HG02852 (cell line): ENCODE results near the gene EDN2.

Source experiments
- ATAC-seq: cut with Tn5 transposase; IDR thresholded peaks from one replicate; pipeline ENCODE4 v1.9.1; 2021; ENCODE audit warnings: mild to moderate bottlenecking, moderate library complexity; ENCODE audit not compliant: unreplicated experiment

EDN2 gene

GRCh38 chr1:41486053-41486370, 1.5 kb upstream of the EDN2 start:
- no peak for ATAC-seq

GRCh38 chr1:41485605-41486004, 1.1 kb upstream of the EDN2 start:
- ATAC-seq: no peak

- no peak for ATAC-seq
These were observed 502 bp downstream of the EDN2 start for GRCh38 chr1:41483960-41484401.

GRCh38 chr1:41483001-41483850, 1.3 kb downstream of the EDN2 start:
- no peak for ATAC-seq

- no peak for ATAC-seq
These were observed 2.3 kb downstream of the EDN2 start for GRCh38 chr1:41482001-41482765.

- ATAC-seq: no peak
These were observed 3.2 kb downstream of the EDN2 start for GRCh38 chr1:41481109-41481775.

- ATAC-seq: no peak
These were observed 4.0 kb downstream of the EDN2 start for GRCh38 chr1:41480204-41481108.

GRCh38 chr1:41479808-41480160, 4.7 kb downstream of the EDN2 start:
- no peak for ATAC-seq

- ATAC-seq: no peak
These were observed 5.3 kb downstream of the EDN2 start for GRCh38 chr1:41479000-41479807.

- ATAC-seq: no peak
These were observed 6.2 kb downstream of the EDN2 start for GRCh38 chr1:41478118-41478748.

- ATAC-seq: no peak
These were observed 7.6 kb downstream of the EDN2 start for GRCh38 chr1:41476807-41477361.

GRCh38 chr1:41475859-41476567, 8.5 kb downstream of the EDN2 start:
- no peak for ATAC-seq

GRCh38 chr1:41475346-41475745, 9.1 kb downstream of the EDN2 start:
- no peak for ATAC-seq

- no peak for ATAC-seq
These were observed 9.8 kb downstream of the EDN2 start for GRCh38 chr1:41474490-41475271.

- ATAC-seq: no peak
These were observed 10.6 kb downstream of the EDN2 start for GRCh38 chr1:41473738-41474362.

- ATAC-seq: no peak
These were observed 12.8 kb downstream of the EDN2 start for GRCh38 chr1:41471658-41472057.

GRCh38 chr1:41469706-41470105, 14.8 kb downstream of the EDN2 start:
- no peak for ATAC-seq
